ENCODE data around the gene SYNGR1. TPM values are rescaled to one million over a fixed set of nuclear protein-coding genes. Genes with fewer than 3 reads are reported as not detected.

The SYNGR1 gene
- total RNA-seq, 1 donor from 2014 or later: not detected

DNA sequence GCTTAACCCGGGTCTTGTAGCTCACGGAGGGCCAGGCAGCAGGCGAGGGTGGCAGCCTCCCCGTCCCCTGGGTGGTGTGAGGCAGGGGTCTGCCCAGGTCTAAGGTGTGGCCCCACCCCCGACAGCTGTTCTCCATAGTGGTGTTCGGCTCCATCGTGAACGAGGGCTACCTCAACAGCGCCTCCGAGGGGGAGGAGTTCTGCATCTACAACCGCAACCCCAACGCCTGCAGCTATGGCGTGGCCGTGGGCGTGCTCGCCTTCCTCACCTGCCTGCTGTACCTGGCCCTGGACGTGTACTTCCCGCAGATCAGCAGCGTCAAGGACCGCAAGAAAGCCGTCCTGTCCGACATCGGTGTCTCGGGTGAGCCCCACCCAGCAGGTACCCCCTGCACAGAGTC is 24.4 kb downstream of the SYNGR1 start:
- Mint-ChIP-seq H3K36me3 (ENCODE audit: low read depth) (no peaks in the 10 kb centered on the region), H3K27me3 (ENCODE audit: insufficient read depth) (no peaks in the 10 kb centered on the region), H3K27ac (no peak overlapping the region), H3K4me3 (no peak overlapping the region), H3K4me1 (ENCODE audit: low read depth) (no peaks in the 10 kb centered on the region), H3K9me3 (no peaks in the 10 kb centered on the region)
- intact Hi-C loops (cut with micrococcal nuclease): no loop called here
- no peak for DNase-seq (ENCODE audit: low spot score)

DNA sequence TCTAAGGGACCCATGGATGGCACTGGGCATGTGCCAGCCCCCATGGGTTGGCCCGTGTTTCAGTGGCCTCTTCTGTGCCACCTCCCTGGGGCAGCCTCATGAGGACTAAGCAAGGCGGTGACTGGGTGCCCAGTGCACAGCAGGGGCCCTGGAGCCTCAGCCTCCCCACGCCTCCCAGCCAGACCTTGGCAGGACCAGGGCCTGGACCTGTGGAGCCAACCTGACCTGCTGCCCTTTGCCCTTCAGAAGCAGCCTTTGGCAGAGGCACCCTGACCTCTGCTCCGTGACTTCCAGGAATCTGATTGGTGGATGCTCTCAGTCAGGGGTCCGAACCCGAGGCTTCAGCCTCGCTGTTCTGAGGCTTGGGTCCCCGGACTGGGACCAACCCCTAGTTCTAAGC is 25.0 kb downstream of the SYNGR1 start:
- no peaks in the 10 kb centered on the region for H3K27me3 Mint-ChIP-seq (ENCODE audit: insufficient read depth)
- H3K4me1 Mint-ChIP-seq (ENCODE audit: low read depth): no peaks in the 10 kb centered on the region
- H3K36me3 Mint-ChIP-seq (ENCODE audit: low read depth): no peaks in the 10 kb centered on the region
- DNase-seq (ENCODE audit: low spot score): no peak
- no peaks in the 10 kb centered on the region for H3K9me3 Mint-ChIP-seq
- no peak overlapping the region for H3K27ac Mint-ChIP-seq
- no peak overlapping the region for H3K4me3 Mint-ChIP-seq
- intact Hi-C loops (cut with micrococcal nuclease): no loop called here

DNA sequence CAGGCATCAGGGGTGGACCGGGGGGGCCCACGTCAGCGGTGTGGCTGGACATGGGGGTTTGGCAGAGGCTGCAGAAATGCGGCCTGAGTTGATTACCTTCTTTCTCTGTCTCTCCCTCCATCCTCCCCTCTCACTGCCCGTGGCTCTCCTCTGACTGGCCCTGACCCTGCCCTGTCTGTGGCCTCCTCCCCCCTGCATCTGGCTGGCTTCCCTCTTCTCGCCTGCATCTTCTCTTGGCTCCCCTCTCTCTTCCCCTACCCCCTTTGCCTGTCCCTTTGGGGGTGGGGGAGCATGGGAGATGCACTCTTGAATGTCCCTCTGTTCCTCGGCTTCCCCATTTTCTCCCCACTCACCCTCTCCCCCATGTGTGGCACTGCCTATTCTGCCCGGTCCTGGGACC is 25.9 kb downstream of the SYNGR1 start:
- Mint-ChIP-seq H3K27me3 (ENCODE audit: insufficient read depth) (no peaks in the 10 kb centered on the region), H3K27ac (no peak overlapping the region), H3K4me1 (ENCODE audit: low read depth) (no peaks in the 10 kb centered on the region), H3K9me3 (no peaks in the 10 kb centered on the region), H3K36me3 (ENCODE audit: low read depth) (no peaks in the 10 kb centered on the region), H3K4me3 (no peak overlapping the region)
- DNase-seq (ENCODE audit: low spot score): no peak
- intact Hi-C loops (cut with micrococcal nuclease): no loop called here

DNA sequence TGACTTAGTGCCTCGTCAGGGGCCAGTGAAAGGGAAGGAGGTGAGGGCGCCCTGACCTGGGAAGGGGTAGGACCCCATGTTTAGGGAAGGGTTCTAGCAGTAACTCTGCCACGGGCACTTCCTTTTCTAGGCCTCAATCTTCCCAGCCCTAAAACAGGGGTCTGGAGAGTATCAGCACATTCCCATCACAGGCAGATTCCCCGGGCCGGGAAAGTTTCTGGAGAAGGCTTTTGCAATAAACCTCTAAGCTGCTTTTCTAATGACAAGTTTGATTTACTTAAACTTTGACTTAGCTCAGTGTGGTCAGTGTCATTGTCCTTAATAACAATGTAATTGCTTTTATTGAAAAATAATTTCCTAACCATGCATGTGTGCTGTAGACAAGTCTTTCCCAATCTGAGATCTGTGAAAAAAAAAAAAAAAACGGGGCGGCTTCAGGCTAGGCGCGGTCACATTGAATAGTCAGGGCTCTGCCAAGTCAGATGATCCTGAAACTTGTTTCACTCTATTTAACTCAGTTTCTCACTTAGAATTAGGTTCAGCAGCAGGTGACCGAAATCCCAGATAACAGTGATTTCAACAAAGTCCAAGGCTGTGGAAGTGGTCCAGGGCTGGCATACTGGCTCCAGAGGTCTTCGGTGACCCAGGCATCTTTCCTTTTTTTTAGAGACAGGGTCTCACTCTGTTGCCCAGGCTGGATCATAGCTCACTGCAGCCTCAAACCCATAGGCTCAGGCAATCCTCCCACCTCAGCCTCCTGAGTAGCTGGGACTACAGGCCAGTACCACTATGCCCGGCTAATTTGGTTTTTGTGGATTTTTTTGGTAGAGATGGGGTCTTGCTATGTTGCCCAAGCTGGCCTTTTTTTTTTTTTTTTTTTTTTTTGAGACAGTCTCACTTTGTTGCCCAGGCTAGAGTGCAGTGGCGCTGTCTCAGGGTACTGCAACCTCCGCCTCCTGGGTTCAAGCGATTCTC is 30.3 kb downstream of the SYNGR1 start:
- no peak for DNase-seq (ENCODE audit: low spot score)
- no peaks in the 10 kb centered on the region for H3K36me3 Mint-ChIP-seq (ENCODE audit: low read depth)
- no peaks in the 10 kb centered on the region for H3K27me3 Mint-ChIP-seq (ENCODE audit: insufficient read depth)
- H3K27ac Mint-ChIP-seq: no peak overlapping the region
- no peaks in the 10 kb centered on the region for H3K9me3 Mint-ChIP-seq
- H3K4me1 Mint-ChIP-seq (ENCODE audit: low read depth): no peaks in the 10 kb centered on the region
- intact Hi-C loops (cut with micrococcal nuclease): no loop called here
- H3K4me3 Mint-ChIP-seq: no peak overlapping the region

DNA sequence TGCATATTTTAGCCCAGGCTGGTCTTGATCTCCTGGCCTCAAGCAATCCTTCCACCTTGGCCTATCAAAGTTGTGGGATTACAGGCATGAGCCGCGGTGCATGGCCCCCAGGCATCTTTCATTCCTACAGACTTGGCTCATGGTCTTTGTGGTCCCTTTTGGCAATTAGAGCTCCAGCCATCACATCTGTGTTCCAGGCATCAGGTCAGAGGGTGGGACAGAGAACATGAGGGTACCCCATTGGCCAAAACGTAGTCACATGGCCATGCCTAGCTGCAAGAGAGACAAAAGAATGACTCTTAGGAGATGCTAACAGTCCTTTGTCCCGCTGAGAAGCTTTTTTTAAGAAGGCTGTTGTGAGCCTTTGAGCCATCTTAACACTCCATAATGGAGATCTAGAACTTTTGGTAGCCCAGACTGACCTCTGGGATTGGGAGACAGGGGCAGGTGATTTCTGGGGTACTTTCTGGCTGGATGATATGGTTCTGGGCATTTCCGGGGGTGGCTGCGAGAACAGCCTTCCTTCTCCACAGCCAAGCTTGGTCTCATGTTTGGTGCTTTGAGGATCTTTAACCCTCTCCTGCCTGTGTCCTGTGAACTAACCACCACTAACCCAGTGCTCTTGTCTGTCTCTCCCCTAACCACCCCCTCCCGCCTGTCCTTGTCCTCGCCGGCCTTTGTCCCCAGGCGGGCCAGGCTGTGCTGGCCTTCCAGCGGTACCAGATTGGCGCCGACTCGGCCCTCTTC is 31.4 kb downstream of the SYNGR1 start:
- no peak for DNase-seq (ENCODE audit: low spot score)
- intact Hi-C loops (cut with micrococcal nuclease): no loop called here

DNA sequence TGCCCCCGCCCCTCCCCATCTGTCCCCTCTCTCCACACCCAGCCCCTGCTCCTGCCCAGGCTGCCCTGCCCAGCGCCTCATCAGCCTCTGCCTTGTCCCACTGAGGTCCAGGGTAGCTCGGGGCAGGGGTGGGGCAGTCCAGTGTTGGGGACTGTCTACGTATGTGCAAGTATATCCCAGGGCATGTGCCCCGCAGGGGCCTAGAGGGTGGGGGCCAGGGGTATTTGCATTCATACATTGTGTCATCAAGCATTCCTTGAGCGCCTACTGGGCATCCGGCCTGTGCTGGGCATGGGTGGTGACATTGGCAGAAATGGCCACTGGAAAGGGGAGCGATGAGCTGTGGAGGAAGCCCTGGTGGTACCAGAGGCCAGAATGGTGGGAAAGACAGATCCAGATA is 32.1 kb downstream of the SYNGR1 start:
- Mint-ChIP-seq H3K4me3 (no peak overlapping the region), H3K36me3 (ENCODE audit: low read depth) (no peaks in the 10 kb centered on the region), H3K27me3 (ENCODE audit: insufficient read depth) (no peaks in the 10 kb centered on the region), H3K9me3 (no peaks in the 10 kb centered on the region), H3K4me1 (ENCODE audit: low read depth) (peaks cover under 1% of the 10 kb centered on the region), H3K27ac (no peak overlapping the region)
- DNase-seq (ENCODE audit: low spot score): no peak
- intact Hi-C loops (cut with micrococcal nuclease): no loop called here

More for the DNA sequence above, 31.4 kb downstream of the SYNGR1 start:
- Mint-ChIP-seq H3K36me3 (ENCODE audit: low read depth) (no peaks in the 10 kb centered on the region), H3K4me1 (ENCODE audit: low read depth) (no peaks in the 10 kb centered on the region), H3K4me3 (no peak overlapping the region), H3K9me3 (no peaks in the 10 kb centered on the region), H3K27me3 (ENCODE audit: insufficient read depth) (no peaks in the 10 kb centered on the region), H3K27ac (no peak overlapping the region)

DNA sequence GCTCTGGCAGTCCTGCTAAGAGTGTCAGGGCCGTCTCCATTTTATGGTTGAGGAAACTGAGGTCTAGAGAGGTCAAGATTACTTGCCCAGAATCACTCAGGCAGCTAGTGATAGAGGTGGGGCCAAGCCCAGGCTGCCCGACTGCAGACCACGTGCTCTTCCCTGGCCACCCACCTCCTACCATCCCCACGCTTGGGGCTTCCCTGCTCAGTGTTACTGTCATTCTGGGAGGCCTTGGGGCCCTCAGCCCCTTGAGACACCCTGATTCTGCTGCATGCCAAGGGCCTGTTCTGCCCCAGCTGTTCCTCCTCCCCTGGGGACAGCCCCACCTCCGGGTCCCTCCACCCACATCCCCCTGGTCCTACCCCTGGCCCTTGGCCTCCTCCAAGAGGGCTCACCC is 32.6 kb downstream of the SYNGR1 start:
- Mint-ChIP-seq H3K36me3 (ENCODE audit: low read depth) (peaks cover 1% of the 10 kb centered on the region), H3K9me3 (no peaks in the 10 kb centered on the region), H3K27ac (no peak overlapping the region), H3K27me3 (ENCODE audit: insufficient read depth) (no peaks in the 10 kb centered on the region), H3K4me1 (ENCODE audit: low read depth) (peaks cover 5% of the 10 kb centered on the region), H3K4me3 (no peak overlapping the region)
- no peak for DNase-seq (ENCODE audit: low spot score)
- intact Hi-C loops (cut with micrococcal nuclease): no loop called here

DNA sequence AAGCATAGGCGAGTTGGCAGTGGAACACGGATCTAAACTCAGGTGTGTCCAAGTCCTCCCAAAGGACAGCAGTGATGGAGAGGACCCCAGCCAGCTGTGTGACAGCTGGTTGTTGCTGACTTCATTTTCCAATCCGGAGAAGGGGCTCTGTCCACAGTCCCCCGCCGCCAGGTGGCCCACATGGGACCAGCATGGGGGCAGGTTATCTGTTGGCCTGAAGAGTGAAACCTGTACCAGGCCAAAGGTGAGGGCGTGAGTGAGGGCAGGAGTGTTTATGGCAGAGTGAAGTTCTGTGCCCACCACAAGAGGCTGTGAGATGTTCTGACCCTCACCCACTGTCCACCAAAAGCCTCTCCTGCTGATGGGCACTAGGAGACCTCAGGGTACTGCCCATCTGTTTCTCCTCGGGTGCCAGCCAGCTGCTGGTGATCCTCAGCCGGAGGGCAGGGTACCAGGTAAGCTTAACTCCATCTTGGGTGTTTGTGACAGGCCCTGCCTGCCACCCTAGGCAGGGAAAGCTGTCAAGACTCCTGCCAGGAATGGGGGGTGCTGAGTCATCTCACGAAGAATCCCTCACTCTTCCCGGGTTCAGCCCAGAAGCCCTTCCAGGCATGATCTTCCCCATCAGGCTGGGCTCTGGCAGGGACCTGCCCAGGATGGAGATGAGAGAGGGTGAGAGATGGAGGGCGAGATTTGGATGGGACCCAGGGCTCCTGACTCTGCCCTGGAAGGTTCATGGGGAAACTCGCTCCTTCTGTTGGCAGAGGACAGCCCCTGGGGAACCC is 34.2 kb downstream of the SYNGR1 start:
- Mint-ChIP-seq H3K27me3 (ENCODE audit: insufficient read depth) (no peaks in the 10 kb centered on the region), H3K4me3 (no peak overlapping the region), H3K9me3 (no peaks in the 10 kb centered on the region), H3K4me1 (ENCODE audit: low read depth) (peaks cover 5% of the 10 kb centered on the region), H3K27ac (no peak overlapping the region), H3K36me3 (ENCODE audit: low read depth) (peaks cover 1% of the 10 kb centered on the region)
- no peak for DNase-seq (ENCODE audit: low spot score)
- intact Hi-C loops (cut with micrococcal nuclease): no loop called here

DNA sequence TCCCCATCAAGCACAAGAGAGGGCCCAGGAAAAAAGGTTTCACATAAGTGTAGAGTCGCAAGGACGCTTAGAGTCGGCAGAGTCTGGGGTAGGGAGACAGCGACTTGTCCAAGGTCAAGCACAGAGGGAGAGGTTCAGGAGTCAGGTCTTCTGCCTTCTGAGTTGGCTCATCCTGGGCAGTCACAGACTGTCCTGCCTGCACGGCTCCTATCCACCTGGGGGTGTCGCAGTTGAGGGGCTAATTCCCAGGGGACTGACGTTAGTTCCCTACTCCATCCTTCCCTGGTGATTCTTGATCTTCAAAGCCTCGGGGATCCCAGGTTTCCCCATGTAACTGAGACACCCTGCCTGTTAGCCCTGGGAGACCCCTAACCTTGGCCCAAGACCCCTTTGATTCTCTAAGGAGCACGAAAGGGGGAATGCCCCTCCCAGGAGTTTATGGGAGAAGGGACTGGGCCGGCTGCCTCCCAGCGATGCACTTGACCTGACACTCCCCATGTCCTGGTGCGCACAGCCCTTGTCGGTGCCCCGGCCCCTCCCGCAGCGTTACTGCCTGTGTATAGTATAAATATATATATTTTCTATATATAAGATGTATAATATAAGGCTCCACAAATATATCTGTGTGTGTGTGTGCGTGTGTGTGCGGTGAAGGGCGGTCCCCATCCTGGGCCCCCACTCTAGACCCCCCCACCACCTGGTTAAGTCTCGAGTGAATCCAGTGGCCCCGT is 35.1 kb downstream of the SYNGR1 start:
- peaks cover 5% of the 10 kb centered on the region for H3K4me1 Mint-ChIP-seq (ENCODE audit: low read depth)
- no peak overlapping the region for H3K27ac Mint-ChIP-seq
- intact Hi-C loops (cut with micrococcal nuclease): no loop called here
- peaks cover 1% of the 10 kb centered on the region for H3K36me3 Mint-ChIP-seq (ENCODE audit: low read depth)
- no peaks in the 10 kb centered on the region for H3K27me3 Mint-ChIP-seq (ENCODE audit: insufficient read depth)
- H3K4me3 Mint-ChIP-seq: no peak overlapping the region
- no peak for DNase-seq (ENCODE audit: low spot score)
- H3K9me3 Mint-ChIP-seq: no peaks in the 10 kb centered on the region

DNA sequence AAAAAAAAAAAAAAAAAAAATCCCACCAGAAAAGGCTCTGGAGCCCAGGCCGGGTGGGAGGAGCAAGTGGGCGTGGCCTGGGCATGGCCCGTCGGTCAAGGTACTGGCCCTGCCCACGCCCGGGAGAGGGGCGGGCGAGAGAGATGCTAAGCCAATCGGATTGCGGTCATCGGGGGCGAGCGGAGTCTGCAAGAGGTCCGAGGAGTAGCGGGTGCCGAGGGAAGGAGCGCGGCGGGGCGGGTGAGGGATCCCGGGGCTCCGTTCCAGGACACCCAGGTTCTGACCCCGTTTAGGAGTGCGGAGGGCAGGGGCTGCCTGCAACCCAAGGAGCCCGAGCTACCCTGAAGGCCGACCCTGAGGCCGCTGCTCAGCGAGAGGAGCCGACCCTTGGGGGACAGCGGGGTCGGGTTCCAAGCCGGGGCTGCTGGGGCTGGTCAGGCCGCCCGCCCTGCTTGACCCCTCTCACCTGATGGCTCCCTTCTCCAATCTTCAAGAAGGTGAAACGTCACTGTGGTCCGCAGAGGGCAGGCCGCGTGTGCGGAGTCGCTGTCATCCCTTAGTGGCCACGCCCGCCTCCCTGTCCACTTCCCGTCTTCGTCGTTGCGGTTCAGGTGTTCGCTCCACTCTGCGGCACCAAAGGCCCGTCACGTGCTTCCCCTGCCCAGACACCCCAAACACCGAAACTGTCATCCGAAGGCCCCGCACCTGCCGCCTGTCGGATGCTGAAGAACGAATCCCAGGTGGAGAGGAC is 38.6 kb downstream of the SYNGR1 start:
- H3K4me3 Mint-ChIP-seq: peak overlapping the region; percentile 88
- no peaks in the 10 kb centered on the region for H3K27me3 Mint-ChIP-seq (ENCODE audit: insufficient read depth)
- H3K9me3 Mint-ChIP-seq: no peaks in the 10 kb centered on the region
- DNase-seq (ENCODE audit: low spot score): peak; percentile 82
- H3K4me1 Mint-ChIP-seq (ENCODE audit: low read depth): peaks cover 5% of the 10 kb centered on the region
- intact Hi-C loops (cut with micrococcal nuclease): loop anchor here (1.0 kb wide), 1 partner anchor 11 kb away; the partner anchor contains the start of gene TAB1
- peaks cover 1% of the 10 kb centered on the region for H3K36me3 Mint-ChIP-seq (ENCODE audit: low read depth)
- H3K27ac Mint-ChIP-seq: peak overlapping the region; percentile 84

DNA sequence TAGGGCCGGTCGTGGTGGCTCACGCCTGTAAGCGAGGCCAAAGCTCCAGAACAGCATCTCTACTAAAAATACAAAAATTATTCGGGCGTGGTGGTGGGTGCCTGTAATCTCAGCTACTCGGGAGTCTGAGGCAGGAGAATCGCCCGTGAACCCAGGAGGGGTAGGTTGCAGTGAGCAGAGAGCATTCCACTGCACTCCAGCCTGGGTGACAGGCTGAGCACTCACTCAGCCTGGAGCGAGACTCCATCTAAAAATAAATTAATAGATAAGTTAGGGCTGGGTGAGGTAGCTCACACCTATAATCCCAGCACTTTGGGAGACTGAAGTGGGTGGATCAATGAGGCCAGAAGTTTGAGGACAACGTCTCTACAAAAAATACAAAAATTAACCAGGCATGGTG is 39.6 kb downstream of the SYNGR1 start:
- no peak for DNase-seq (ENCODE audit: low spot score)
- Mint-ChIP-seq H3K27me3 (ENCODE audit: insufficient read depth) (no peaks in the 10 kb centered on the region), H3K4me1 (ENCODE audit: low read depth) (peaks cover 5% of the 10 kb centered on the region), H3K9me3 (no peaks in the 10 kb centered on the region), H3K4me3 (peak overlapping the region; percentile 39), H3K27ac (no peak overlapping the region), H3K36me3 (ENCODE audit: low read depth) (peaks cover 1% of the 10 kb centered on the region)
- intact Hi-C loops (cut with micrococcal nuclease): no loop called here

All from activated T-helper 1 cell treated with anti-CD3 and anti-CD28 coated beads, Interleukin-12 subunit alpha, Interleukin-12 subunit beta, Interleukin-2, Interleukin-4 antibody, amounts not matched to agents 30 ng/mL and 10 ng/mL and 1 ng/mL, durations not matched to agents 14 hours and 24 hours and 36 hours (primary cell).